Activated naive CD4-positive, alpha-beta T cell treated with anti-CD3 and anti-CD28 coated beads, Interleukin-2, amount 10 ng/mL, durations not matched to agents 7 days and 5 days (primary cell): ENCODE data around the gene RBFOX1.

Experiments used
- CTCF ChIA-PET: fragments of 350-600 bp; sonication (Branson Sonifier 250); formaldehyde crosslinking; loops from one replicate; lab custom pipeline; 2021; ENCODE audit warnings: antibody characterized with exemption; lab: Charles Lee
- DNase-seq: peaks from one replicate; pipeline ENCODE4 v3.0.0-alpha.2; 2020
- H3K27ac Mint-ChIP-seq: one replicate; pipeline ENCODE4 v1.8.0; 2021; ENCODE audit warnings: mild to moderate bottlenecking, moderate library complexity, mixed read lengths
- H3K27me3 Mint-ChIP-seq: one replicate; pipeline ENCODE4 v1.8.0; 2021; ENCODE audit warnings: mild to moderate bottlenecking, mixed read lengths
- H3K36me3 Mint-ChIP-seq: one replicate; pipeline ENCODE4 v1.8.0; 2021; ENCODE audit warnings: mixed read lengths
- H3K4me1 Mint-ChIP-seq: one replicate; pipeline ENCODE4 v1.8.0; 2021; ENCODE audit warnings: mixed read lengths
- H3K4me3 Mint-ChIP-seq: one replicate; pipeline ENCODE4 v1.8.0; 2021; ENCODE audit warnings: mild to moderate bottlenecking, moderate library complexity, mixed read lengths
- H3K9me3 Mint-ChIP-seq: one replicate; pipeline ENCODE4 v1.8.0; 2021; ENCODE audit warnings: mixed read lengths

The RBFOX1 gene

DNA sequence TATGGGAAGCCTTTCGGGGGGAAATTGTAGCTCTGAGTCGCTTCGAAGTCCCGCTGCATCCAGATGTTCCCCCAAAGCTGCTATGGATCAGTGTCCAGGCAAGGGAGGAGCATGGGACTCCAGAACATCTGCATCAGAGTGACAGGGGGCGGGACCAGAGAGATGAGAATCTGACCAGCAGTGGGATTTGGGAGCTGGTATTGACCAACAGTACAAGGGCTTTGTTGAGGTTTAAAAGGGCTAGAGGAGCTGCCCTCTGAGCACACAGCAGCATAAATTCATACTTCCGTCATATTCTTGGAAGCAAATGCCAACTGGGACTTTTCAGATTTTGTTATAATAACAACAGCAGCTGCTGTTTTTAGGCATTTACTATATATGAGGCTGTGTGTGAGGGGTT is 10.6 kb downstream of the RBFOX1 start:
- Mint-ChIP-seq H3K4me1 (no peaks in the 10 kb centered on the region), H3K4me3 (no peak overlapping the region), H3K9me3 (peaks cover 41% of the 10 kb centered on the region), H3K36me3 (no peaks in the 10 kb centered on the region), H3K27ac (no peak overlapping the region), H3K27me3 (no peaks in the 10 kb centered on the region)
- no peak for DNase-seq
- CTCF ChIA-PET, result interaction anchor here (1.3 kb wide), 1 partner anchor 10 kb away, joined by 3 read pairs; no protein-coding TSS in a partner anchor

DNA sequence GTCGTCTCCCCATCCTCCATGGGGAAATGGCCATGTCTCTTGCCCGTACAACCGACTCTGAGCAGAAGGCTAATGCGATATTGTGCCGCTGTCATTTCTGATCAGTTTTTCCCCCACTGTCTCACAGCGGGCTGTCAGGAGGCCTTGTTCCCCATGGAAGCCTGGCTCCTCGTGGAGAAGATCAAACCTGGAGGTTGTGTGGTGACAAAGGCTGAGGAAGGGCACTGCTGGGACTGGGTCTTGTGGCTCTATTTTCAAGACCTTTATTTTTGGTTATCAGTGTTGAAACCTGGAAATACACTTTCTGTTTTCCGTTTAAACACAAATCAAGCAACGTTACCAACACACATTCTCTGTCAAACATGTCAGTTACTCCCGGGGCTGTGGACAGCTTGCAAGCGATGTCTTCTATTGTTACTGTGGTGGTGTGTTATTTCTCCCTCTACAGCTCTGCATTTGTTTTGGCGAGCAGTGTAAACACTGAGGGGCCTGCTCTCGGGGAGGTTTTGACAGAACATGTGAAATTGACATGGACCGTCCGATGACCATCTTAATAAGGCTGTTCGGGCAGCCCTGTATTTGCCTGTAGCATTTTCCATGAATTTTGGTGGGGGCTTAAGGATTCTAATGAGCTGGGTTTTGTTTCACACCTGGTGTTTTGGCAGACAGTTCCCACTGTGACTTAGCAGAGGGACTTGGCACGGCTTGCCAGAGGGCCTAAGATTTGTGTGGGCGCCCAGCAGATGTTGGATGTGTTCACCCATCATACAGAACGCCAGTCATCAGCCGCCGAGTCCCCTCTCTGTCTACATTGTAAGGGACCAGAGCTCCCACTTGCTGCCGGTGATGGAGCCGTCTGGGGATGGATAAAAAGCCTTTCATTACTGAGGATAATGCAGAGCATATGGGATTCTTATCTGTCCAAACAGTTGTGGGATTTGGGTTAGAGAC is 12.5 kb downstream of the RBFOX1 start:
- Mint-ChIP-seq H3K27me3 (no peaks in the 10 kb centered on the region), H3K4me1 (no peaks in the 10 kb centered on the region), H3K4me3 (no peak overlapping the region), H3K27ac (no peak overlapping the region), H3K36me3 (no peaks in the 10 kb centered on the region), H3K9me3 (peaks cover 37% of the 10 kb centered on the region)
- no peak for DNase-seq
- CTCF ChIA-PET, result no interaction called here

DNA sequence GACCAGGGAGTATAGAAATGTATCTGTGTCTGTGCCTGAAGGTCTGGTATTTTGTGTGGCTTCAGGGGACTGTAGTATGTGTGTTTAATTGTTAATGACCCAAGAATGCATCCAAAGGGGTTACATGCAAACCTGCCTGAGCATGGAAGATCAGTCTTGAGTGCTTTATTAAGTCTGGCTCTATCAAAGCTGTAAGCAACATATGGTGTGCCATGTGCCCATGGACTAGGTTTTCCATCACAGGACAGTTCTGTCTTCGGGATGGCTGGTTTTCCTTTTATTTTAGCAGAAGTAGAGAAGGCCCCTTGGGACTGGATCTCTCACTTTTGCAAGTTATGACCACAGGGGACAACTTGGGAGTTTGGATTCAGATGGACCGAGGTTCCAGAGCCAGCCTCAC is 18.2 kb downstream of the RBFOX1 start:
- no peak for DNase-seq
- H3K4me1 Mint-ChIP-seq, result no peaks in the 10 kb centered on the region
- peaks cover 37% of the 10 kb centered on the region for H3K9me3 Mint-ChIP-seq
- CTCF ChIA-PET, result no interaction called here
- H3K4me3 Mint-ChIP-seq, result no peak overlapping the region
- no peaks in the 10 kb centered on the region for H3K27me3 Mint-ChIP-seq
- H3K27ac Mint-ChIP-seq, result no peak overlapping the region
- no peaks in the 10 kb centered on the region for H3K36me3 Mint-ChIP-seq

GRCh38 chr16:7351610-7352510 is 19.2 kb downstream of the RBFOX1 start:
- H3K27ac Mint-ChIP-seq, result no peak overlapping the region
- H3K9me3 Mint-ChIP-seq, result peaks cover 31% of the 10 kb centered on the region
- CTCF ChIA-PET, result no interaction called here
- no peaks in the 10 kb centered on the region for H3K4me1 Mint-ChIP-seq
- no peak overlapping the region for H3K4me3 Mint-ChIP-seq
- no peaks in the 10 kb centered on the region for H3K36me3 Mint-ChIP-seq
- no peak for DNase-seq
- no peaks in the 10 kb centered on the region for H3K27me3 Mint-ChIP-seq

- H3K9me3 Mint-ChIP-seq, result peaks cover 25% of the 10 kb centered on the region
- no peaks in the 10 kb centered on the region for H3K36me3 Mint-ChIP-seq
- no peaks in the 10 kb centered on the region for H3K4me1 Mint-ChIP-seq
- H3K4me3 Mint-ChIP-seq, result no peak overlapping the region
- CTCF ChIA-PET, result no interaction called here
- H3K27me3 Mint-ChIP-seq, result no peaks in the 10 kb centered on the region
- no peak for DNase-seq
- no peak overlapping the region for H3K27ac Mint-ChIP-seq
Observed at GRCh38 chr16:7355758-7356157, 23.1 kb downstream of the RBFOX1 start.

DNA sequence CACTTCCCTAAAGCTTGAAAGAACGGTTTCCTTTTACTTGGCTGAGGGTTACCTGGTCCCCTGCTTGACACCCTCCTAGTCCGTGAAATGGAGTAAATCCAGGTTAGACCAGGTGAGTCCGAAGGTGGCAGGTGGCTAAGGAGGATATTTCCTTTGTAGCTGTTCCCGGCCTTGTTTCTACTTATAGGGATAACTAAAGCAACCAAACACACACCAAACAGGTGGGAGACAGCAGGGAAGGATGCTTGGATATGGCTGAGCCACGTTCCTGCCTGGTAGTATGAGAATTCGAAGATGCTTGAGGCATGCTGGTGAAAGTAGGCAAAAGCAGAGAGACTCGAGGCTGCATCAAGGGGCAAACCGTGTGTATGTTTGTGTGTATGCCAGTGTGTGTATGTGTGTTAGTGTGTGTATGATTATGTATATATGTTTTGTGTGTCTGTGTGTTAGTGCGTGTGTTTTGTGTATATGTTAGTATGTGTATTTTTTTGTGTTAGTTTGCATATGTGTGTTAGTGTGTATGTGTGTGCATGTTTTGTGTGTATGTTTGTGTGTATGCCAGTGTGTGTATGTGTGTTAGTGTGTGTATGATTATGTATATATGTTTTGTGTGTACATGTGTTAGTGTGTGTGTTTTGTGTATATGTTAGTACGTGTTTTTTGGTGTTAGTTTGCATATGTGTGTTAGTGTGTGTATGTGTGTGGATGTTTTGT is 28.9 kb downstream of the RBFOX1 start:
- CTCF ChIA-PET, result no interaction called here
- no peaks in the 10 kb centered on the region for H3K4me1 Mint-ChIP-seq

GRCh38 chr16:7362231-7362630 is 29.6 kb downstream of the RBFOX1 start:
- Mint-ChIP-seq H3K4me1 (no peaks in the 10 kb centered on the region), H3K36me3 (no peaks in the 10 kb centered on the region), H3K4me3 (no peak overlapping the region)

More for the DNA sequence above, 28.9 kb downstream of the RBFOX1 start:
- Mint-ChIP-seq H3K27me3 (no peaks in the 10 kb centered on the region), H3K36me3 (no peaks in the 10 kb centered on the region), H3K9me3 (peaks cover 17% of the 10 kb centered on the region), H3K4me3 (no peak overlapping the region), H3K27ac (no peak overlapping the region)
- no peak for DNase-seq

GRCh38 chr16:7363422-7364417 is 31.1 kb downstream of the RBFOX1 start:
- Mint-ChIP-seq H3K36me3 (no peaks in the 10 kb centered on the region), H3K4me1 (no peaks in the 10 kb centered on the region), H3K4me3 (no peak overlapping the region), H3K27ac (no peak overlapping the region), H3K9me3 (peaks cover 15% of the 10 kb centered on the region), H3K27me3 (no peaks in the 10 kb centered on the region)
- no peak for DNase-seq
- CTCF ChIA-PET, result no interaction called here

More at GRCh38 chr16:7362231-7362630, 29.6 kb downstream of the RBFOX1 start:
- no peak overlapping the region for H3K27ac Mint-ChIP-seq
- H3K9me3 Mint-ChIP-seq, result peaks cover 17% of the 10 kb centered on the region
- no peaks in the 10 kb centered on the region for H3K27me3 Mint-ChIP-seq
- CTCF ChIA-PET, result no interaction called here
- DNase-seq, result no peak

DNA sequence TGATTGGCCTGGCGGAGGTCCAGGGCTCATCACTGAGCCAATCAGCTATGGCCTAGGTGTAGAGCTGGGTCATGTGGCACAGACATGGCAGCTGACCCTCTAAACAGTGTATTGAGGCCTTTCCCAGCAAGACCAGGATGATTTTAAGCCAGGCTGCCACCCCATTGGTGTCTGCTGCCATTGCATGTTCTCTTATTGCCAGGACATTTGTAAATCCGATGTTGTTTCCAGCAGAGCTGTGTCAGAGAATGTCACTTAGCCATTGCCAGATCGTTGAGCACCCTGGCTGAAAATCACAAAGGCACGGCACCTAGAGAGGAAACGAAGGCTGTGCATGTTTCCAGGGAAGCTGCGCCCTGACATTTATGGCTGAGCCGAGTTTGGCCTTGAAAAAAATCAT is 33.4 kb downstream of the RBFOX1 start:
- Mint-ChIP-seq H3K27me3 (no peaks in the 10 kb centered on the region), H3K36me3 (no peaks in the 10 kb centered on the region), H3K9me3 (peaks cover 12% of the 10 kb centered on the region), H3K4me3 (no peak overlapping the region), H3K4me1 (no peaks in the 10 kb centered on the region), H3K27ac (no peak overlapping the region)
- no peak for DNase-seq
- CTCF ChIA-PET, result no interaction called here

GRCh38 chr16:7366993-7367880 is 34.6 kb downstream of the RBFOX1 start:
- H3K4me3 Mint-ChIP-seq, result no peak overlapping the region
- no peaks in the 10 kb centered on the region for H3K36me3 Mint-ChIP-seq
- H3K27me3 Mint-ChIP-seq, result no peaks in the 10 kb centered on the region
- no peak overlapping the region for H3K27ac Mint-ChIP-seq
- CTCF ChIA-PET, result no interaction called here
- no peak for DNase-seq
- H3K9me3 Mint-ChIP-seq, result peaks cover 12% of the 10 kb centered on the region
- no peaks in the 10 kb centered on the region for H3K4me1 Mint-ChIP-seq

- CTCF ChIA-PET, result no interaction called here
- no peak overlapping the region for H3K27ac Mint-ChIP-seq
- H3K27me3 Mint-ChIP-seq, result no peaks in the 10 kb centered on the region
- H3K9me3 Mint-ChIP-seq, result peaks cover 14% of the 10 kb centered on the region
- H3K36me3 Mint-ChIP-seq, result no peaks in the 10 kb centered on the region
- no peak for DNase-seq
- H3K4me1 Mint-ChIP-seq, result no peaks in the 10 kb centered on the region
- H3K4me3 Mint-ChIP-seq, result no peak overlapping the region
Observed at GRCh38 chr16:7369204-7369603, 36.6 kb downstream of the RBFOX1 start.

- Mint-ChIP-seq H3K9me3 (peaks cover 11% of the 10 kb centered on the region), H3K36me3 (no peaks in the 10 kb centered on the region), H3K4me3 (no peak overlapping the region), H3K4me1 (no peaks in the 10 kb centered on the region), H3K27ac (no peak overlapping the region), H3K27me3 (no peaks in the 10 kb centered on the region)
- CTCF ChIA-PET, result no interaction called here
- no peak for DNase-seq
Observed at GRCh38 chr16:7372095-7372494, 39.5 kb downstream of the RBFOX1 start.
